A673 (cell line): ENCODE results near the gene MARCO. TPM values are rescaled to one million over a fixed set of nuclear protein-coding genes. Genes with fewer than 3 reads are reported as not detected.

Experiments used
- BruUV-seq: library from RNA; stranded (reverse); fragments of 400-500 nt; replicated peaks from 2 replicates; lab custom pipeline; 2021; lab: Mats Ljungman, UMichigan
- CTCF ChIA-PET: fragments of 300-600 bp; sonication (Branson Sonifier 250); formaldehyde crosslinking; loops from one replicate; lab custom pipeline; 2022; ENCODE audit warnings: antibody characterized with exemption; lab: Charles Lee
- POLR2A ChIA-PET: fragments of 300-600 bp; sonication (Branson Sonifier 250); formaldehyde crosslinking; loops from one replicate; lab custom pipeline; 2022; ENCODE audit warnings: antibody characterized with exemption; ENCODE audit not compliant: low non-redundant PET; lab: Charles Lee
- DNase-seq: peaks from one replicate; pipeline ENCODE4 v3.0.0-alpha.2; 2015; ENCODE audit warnings: low spot score
- H3K27ac ChIP-seq: fragments of 200-600 bp; sonication (generic); 2 replicates; pipeline ENCODE4 v1.5.1; 2016; ENCODE audit warnings: mixed run types, low read depth, mild to moderate bottlenecking, mixed read lengths, antibody characterized with exemption, low read length; ENCODE audit not compliant: poor library complexity, severe bottlenecking
- H3K27me3 ChIP-seq: fragments of 200-600 bp; sonication (generic); replicated peaks from 2 replicates; pipeline ENCODE4 v1.6.1; 2017; ENCODE audit warnings: mixed run types, low read depth, mild to moderate bottlenecking, mixed read lengths, antibody characterized with exemption, low read length; ENCODE audit not compliant: insufficient read depth, poor library complexity
- H3K36me3 ChIP-seq: fragments of 200-600 bp; sonication (generic); 2 replicates; pipeline ENCODE4 v1.6.1; 2016; ENCODE audit warnings: mixed run types, mild to moderate bottlenecking, mixed read lengths, antibody characterized with exemption, low read length; ENCODE audit not compliant: insufficient read depth, poor library complexity, severe bottlenecking
- H3K4me1 ChIP-seq: fragments of 200-600 bp; sonication (generic); 2 replicates; pipeline ENCODE4 v1.6.1; 2017; ENCODE audit warnings: mixed run types, mild to moderate bottlenecking, mixed read lengths, antibody characterized with exemption, low read length; ENCODE audit not compliant: insufficient read depth, poor library complexity, severe bottlenecking
- H3K4me3 ChIP-seq: fragments of 200-600 bp; sonication (generic); 2 replicates; pipeline ENCODE4 v1.5.1; 2016; ENCODE audit warnings: low read depth, mixed run types, mild to moderate bottlenecking, mixed read lengths, low read length; ENCODE audit not compliant: poor library complexity, severe bottlenecking
- H3K9me3 ChIP-seq: fragments of 200-600 bp; sonication (generic); 2 replicates; pipeline ENCODE4 v1.6.1; 2016; ENCODE audit warnings: mixed run types, low read depth, mild to moderate bottlenecking, mixed read lengths, antibody characterized with exemption, low read length; ENCODE audit not compliant: poor library complexity, severe bottlenecking
- CTCF ChIP-seq: fragments of 300-800, 200-600 bp; sonication (generic); conservative IDR thresholded peaks from 2 replicates; pipeline ENCODE4 v1.5.1; 2017; ENCODE audit warnings: low read depth, mild to moderate bottlenecking, antibody characterized with exemption, low read length, moderate library complexity, mixed read lengths
- EZH2 ChIP-seq: fragments of 200-600 bp; sonication (generic); IDR thresholded peaks from 2 replicates; pipeline ENCODE4 v1.6.1; 2017; ENCODE audit warnings: borderline replicate concordance, low read depth, mild to moderate bottlenecking, mixed read lengths, antibody characterized with exemption, low read length; ENCODE audit not compliant: poor library complexity, severe bottlenecking
- intact Hi-C: fragments of 100-400 bp; cut with micrococcal nuclease; formaldehyde crosslinking; loops from one replicate; pipeline ENCODE4 v1.10.0; 2022; ENCODE audit not compliant: unreplicated experiment
- total RNA-seq: library from RNA; stranded (reverse); gene quantifications from 2 replicates; pipeline ENCODE4 v1.2.3, GENCODE V29; 2021

Gene MARCO
- total RNA-seq, 1 experiment from 2014 or later, result not detected

GRCh38 chr2:118989481-118989880 lies 47.5 kb downstream of the MARCO start:
- CTCF ChIA-PET, result no interaction called here
- no peak overlapping the region for H3K4me3 ChIP-seq

GRCh38 chr2:118990757-118991545 lies 49.0 kb downstream of the MARCO start:
- H3K27ac ChIP-seq, result no peak overlapping the region
- H3K4me3 ChIP-seq, result no peak overlapping the region
- H3K27me3 ChIP-seq, result peaks cover 9% of the 10 kb centered on the region
- ChIA-PET POLR2A (no interaction called here), CTCF (interaction anchor here (0.7 kb wide), 1 partner anchor 105 kb away, joined by 4 read pairs; no protein-coding TSS in a partner anchor)
- TF ChIP-seq EZH2 (no peak), CTCF (no peak)
- DNase-seq, result no peak
- intact Hi-C loops, result no loop called here
- H3K36me3 ChIP-seq, result no peaks in the 10 kb centered on the region
- BruUV-seq, result no TSS peak
- H3K4me1 ChIP-seq, result no peaks in the 10 kb centered on the region
- no peaks in the 10 kb centered on the region for H3K9me3 ChIP-seq

More at GRCh38 chr2:118989481-118989880, 47.5 kb downstream of the MARCO start:
- TF ChIP-seq CTCF (no peak), EZH2 (no peak)
- BruUV-seq, result no TSS peak
- H3K4me1 ChIP-seq, result no peaks in the 10 kb centered on the region
- H3K9me3 ChIP-seq, result no peaks in the 10 kb centered on the region
- no peak overlapping the region for H3K27ac ChIP-seq
- DNase-seq, result no peak
- H3K27me3 ChIP-seq, result peaks cover 22% of the 10 kb centered on the region
- H3K36me3 ChIP-seq, result no peaks in the 10 kb centered on the region
- POLR2A ChIA-PET, result no interaction called here
- intact Hi-C loops, result no loop called here

GRCh38 chr2:118991554-118991953 lies 49.6 kb downstream of the MARCO start:
- BruUV-seq, result no TSS peak
- TF ChIP-seq CTCF (no peak), EZH2 (no peak)
- no peak for DNase-seq
- CTCF ChIA-PET, result no interaction called here
- POLR2A ChIA-PET, result no interaction called here
- H3K27ac ChIP-seq, result no peak overlapping the region
- peaks cover 8% of the 10 kb centered on the region for H3K27me3 ChIP-seq
- no peaks in the 10 kb centered on the region for H3K9me3 ChIP-seq
- intact Hi-C loops, result no loop called here
- no peak overlapping the region for H3K4me3 ChIP-seq
- no peaks in the 10 kb centered on the region for H3K4me1 ChIP-seq
- no peaks in the 10 kb centered on the region for H3K36me3 ChIP-seq
